Fibroblast of skin of right biceps (primary cell): ENCODE measurements around the gene FOXK2.

Experiments
- DNase-seq: peaks from one replicate; pipeline ENCODE4 v3.0.0-alpha.2; 2013

Gene FOXK2

DNA sequence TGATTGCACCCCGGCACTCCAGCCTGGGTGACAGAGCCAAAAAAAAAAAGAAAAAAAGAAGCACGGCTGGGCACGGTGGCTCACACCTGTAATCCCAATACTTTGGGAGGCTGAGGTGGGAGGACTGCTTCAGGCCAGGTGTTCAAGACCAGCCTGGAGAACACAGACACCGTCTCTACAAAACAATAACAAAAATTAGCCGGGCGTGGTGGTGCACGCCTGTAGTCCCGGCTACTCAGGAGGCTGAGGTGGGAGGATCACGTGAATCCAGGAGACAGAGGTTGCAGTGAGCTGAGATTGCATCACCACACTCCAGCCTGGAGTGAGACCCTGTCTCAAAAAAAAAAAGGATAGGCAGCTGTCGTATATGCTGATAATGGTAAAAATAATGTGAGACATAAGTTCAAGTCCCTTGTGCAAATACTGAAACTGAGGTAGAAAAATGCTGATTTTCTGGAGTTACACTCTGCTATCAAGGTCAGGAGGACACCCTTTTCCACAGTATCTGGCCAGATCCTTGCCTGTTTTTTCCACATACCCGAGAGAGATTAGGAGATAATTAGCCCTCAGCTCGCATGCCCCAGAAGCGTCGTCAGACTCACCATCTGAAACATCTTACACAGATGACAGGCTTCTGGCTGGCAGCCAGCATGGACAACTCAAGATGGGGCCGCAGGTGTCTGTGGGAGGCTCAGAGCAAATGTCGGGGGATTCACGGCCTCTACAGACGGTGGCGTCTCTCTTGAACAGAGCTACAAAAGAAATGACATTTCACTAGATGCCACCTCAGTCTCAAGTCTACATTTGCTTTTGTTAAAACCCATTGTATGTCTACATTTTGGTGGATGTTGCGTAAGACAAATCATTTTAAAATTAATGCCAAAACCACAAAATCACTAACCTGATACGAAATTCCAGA, 91.9 kb downstream of the FOXK2 start:
- peak; percentile 71 for DNase-seq

DNA sequence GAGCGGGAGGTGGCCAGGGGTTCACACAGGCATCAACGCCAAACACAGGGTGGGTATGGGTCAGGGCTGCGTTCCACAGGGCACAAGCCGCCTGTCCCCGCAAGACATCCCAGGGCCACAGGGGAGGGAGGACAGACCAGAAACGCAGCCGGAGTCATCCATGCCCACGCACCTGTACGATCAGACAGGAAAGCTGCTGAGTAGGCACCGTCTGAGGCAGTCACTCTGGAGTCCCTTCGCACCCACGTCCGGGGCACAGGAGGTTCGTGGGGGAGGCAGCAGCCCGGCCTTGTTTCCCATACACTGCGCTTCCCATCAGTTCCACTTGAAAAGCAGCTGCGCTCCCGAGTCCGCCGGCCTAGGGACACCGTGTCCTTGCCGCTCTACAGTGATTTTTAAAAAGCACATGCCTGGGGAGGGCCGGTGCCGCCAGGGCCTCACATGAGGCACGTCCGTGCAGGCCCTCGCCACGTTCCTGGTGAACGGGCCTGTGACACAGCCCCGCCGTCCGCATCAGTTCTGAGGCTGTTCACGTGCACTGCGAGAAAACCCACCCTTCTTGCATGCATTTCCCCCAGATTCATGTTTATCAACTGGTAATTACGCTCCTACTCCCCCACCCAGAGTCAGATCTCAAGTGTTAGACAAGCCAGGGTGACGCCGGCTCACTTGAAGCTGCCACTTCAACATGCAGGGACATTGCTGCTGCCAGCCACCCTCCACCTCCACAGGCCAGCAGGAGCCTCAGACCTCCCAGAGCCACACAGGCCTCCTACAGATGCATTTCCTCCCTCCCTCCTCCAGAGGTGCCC, 94.0 kb downstream of the FOXK2 start:
- no peak for DNase-seq

DNA sequence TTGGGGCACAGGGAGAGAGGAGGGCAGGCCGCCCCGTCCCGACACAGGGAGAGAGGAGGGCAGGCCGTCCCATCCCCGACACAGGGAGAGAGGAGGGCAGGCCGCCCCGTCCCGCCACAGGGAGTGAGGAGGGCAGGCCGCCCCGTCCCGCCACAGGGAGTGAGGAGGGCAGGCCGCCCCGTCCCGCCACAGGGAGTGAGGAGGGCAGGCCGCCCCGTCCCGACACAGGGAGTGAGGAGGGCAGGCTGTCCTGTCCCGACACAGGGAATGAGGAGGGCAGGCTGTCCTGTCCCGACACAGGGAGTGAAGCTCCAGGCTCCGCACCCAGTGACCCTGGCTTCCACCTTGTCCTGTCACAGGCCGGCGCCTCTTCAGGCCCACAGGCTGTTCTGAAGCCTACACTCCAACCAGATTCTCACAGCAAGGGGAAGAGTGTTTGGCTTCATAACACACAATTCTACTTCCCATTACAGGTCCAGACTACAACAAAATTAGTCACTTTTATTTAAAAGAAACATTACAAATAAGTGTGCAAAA, 94.6 kb downstream of the FOXK2 start:
- DNase-seq, result no peak

GRCh38 chr17:82615084-82616020, 95.8 kb downstream of the FOXK2 start:
- no peak for DNase-seq

DNA sequence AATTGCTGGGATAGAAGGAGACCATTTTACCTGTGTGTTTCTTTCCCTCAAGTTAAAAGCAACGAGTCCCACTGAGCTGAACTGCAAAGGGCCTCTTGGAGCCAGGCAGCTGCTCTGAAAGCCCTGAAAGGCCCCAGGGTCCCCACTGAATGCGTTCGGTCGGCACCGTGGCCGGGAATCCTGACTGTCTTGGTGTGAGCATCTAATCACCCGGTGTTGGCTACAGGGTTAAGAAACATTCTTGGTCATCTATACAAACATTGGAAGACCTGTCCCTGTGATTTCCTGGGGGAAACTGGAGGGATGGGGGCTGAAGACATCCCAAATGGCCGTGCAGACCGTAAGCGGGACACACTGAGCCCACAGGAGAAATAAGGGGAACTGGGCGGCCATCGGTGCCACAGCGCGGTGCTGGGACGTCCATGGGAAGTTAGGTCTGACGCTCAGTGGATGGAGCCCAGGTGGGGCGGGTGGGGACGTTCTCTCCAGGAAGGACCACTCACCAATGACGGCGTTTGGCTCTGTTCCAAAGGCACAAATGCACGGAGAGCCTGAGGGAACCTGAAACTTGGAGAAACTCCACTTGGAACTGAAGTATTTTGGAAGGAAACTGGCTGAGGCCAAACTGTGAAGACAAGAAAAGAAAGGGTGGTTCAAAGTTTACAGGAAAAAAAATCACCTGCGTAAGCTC, 96.6 kb downstream of the FOXK2 start:
- DNase-seq, result no peak

DNA sequence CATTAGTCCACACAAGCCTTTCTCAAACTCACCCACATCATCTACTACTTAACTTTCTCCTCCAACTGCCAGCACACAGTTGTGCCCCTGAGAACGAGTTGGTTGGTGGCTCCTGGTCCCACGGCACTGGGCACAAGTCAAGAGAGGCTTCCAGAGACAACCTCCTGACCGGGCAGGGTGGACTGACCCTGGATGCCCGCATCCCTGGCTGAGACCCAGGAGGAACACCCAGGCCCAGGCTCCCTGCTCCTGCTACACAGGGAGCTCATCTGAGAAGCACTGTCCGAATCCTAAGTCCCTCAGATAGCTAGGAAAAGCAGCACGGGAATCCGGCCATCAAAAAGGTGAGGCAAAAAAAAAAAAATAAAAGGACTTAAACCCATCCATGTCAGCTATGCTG, 99.7 kb downstream of the FOXK2 start:
- no peak for DNase-seq

DNA sequence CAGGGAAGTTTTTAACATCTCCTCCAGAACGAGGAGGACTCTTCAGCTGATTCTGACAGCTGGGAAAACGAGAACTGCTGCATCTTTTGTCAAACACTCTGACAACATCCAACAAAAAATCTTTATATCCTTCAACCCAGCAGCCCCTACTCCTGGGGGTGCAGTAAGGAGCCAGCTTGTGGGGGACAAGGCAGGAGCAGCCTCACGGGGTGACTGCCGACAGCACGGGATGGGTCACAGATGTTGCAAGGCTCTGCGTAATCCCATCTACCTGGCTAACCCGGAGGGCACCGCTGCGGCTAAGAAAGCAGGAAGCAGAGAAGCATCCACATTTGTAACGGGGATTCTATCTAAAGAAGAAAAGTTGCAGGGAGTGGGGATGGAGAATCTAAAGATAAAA, 100.1 kb downstream of the FOXK2 start:
- no peak for DNase-seq

- DNase-seq, result no peak
These were observed 104.2 kb downstream of the FOXK2 start for GRCh38 chr17:82623707-82624106.

- DNase-seq, result no peak
These were observed 107.9 kb downstream of the FOXK2 start for GRCh38 chr17:82627405-82627804.

DNA sequence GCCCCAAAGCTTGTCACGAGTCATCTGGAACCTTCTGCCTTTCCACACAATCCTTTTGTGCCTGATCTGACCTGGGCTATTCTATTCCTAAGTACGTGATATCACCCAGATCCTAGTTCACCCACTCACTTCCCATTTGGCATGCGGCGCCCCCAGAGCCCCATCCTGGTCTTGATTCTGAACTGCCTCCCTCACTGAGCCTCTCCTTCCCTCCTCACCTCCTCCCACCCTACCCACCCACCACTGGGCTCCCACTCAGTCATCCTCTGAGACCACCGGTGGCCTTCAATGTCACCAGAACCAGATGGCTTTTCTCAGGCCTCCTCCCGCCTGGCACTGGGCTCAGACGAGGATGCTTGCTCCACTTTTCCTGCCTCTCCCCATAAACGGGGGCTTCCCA, 110.2 kb downstream of the FOXK2 start:
- no peak for DNase-seq

GRCh38 chr17:82630212-82630611, 110.7 kb downstream of the FOXK2 start:
- no peak for DNase-seq

GRCh38 chr17:82631544-82631943, 112.0 kb downstream of the FOXK2 start:
- DNase-seq, result no peak

- no peak for DNase-seq
These were observed 112.9 kb downstream of the FOXK2 start for GRCh38 chr17:82632451-82632850.

GRCh38 chr17:82633343-82633742, 113.8 kb downstream of the FOXK2 start:
- no peak for DNase-seq

GRCh38 chr17:82636626-82637598, 117.4 kb downstream of the FOXK2 start:
- DNase-seq, result no peak

DNA sequence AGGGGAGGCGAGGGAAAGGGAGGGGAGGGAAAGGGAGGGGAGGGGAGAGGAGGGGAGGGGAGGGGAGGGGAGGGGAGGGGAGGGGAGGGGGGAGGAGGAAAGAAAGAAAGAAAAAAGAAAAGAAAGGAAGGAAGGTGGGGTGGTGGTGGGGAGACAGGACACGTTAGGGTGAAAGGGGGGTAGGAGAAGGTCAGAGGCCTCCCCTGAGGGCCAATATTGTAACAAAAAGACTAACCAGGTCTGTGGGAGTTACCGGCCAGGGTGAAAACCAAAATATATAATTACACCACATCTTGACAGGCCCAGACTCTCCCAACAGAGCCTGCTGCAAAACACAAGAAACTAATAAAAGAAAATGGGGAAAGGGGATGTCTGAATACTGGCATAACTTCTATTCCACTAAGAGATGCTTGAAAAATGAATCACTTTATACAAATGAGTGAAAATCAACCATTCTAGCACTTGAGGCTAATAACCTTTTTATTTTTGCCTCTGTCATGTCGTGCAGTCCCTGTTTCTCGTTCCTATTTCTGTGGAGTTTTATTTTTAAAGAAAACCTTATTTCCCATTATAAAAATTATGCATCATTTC, 118.7 kb downstream of the FOXK2 start:
- DNase-seq, result no peak

- DNase-seq, result no peak
These were observed 120.1 kb downstream of the FOXK2 start for GRCh38 chr17:82639628-82640027.

GRCh38 chr17:82640036-82640435, 120.5 kb downstream of the FOXK2 start:
- DNase-seq, result no peak

GRCh38 chr17:82642022-82642421, 122.5 kb downstream of the FOXK2 start:
- no peak for DNase-seq

DNA sequence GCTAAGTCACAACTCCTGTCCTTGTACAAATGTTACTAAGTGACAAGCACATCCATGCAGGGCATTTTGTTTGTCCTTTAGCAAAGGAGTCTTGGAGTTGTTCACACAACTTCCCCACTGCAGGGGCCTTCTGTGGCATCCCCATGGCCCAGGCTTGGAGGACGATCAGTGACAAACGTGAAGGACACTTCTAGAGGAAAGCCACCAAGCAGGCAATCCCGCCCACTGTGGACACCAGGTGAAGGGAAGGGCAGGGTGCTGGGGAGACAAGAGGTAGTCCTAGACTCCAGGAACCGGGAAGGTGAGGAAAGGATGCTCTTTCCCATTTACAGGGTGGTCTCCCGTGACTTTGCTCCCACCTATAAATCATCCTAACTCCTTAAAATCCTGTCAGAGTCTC, 124.6 kb downstream of the FOXK2 start:
- DNase-seq, result no peak
